K562 (cell line): ENCODE measurements around the gene CTDSP1. TPM values are rescaled to one million over a fixed set of nuclear protein-coding genes. Genes with fewer than 3 reads are reported as not detected.

Experiments
- CBFA2T2 ChIP-seq: fragments of 450-650 bp; conservative IDR thresholded peaks from 2 replicates; pipeline ENCODE4 v1.6.1; 2017; ENCODE audit warnings: mild to moderate bottlenecking
- CHCHD3 ChIP-seq: fragments of 250-450 bp; sonication (Bioruptor Pico); IDR thresholded peaks from 2 replicates; pipeline ENCODE4 v2.1.2; 2022; ENCODE audit warnings: mild to moderate bottlenecking
- CREB1 ChIP-seq, 2 experiments: sonication (generic) in 1 of 2; formaldehyde crosslinking in 1 of 2; IDR thresholded peaks; 2 replicates each; pipeline versions ENCODE4 v1.6.1 to v1.8.0; 2012 to 2022; ENCODE audit warnings: inconsistent platforms in 1 of 2, mild to moderate bottlenecking in 1 of 2, missing genetic modification reagents in 1 of 2, moderate library complexity in 1 of 2
- CREBBP ChIP-seq: IDR thresholded peaks from one replicate; pipeline ENCODE4 v1.6.1; 2012; ENCODE audit warnings: low read depth, mild to moderate bottlenecking, control low read depth, inconsistent platforms, low read length
- ETV1 ChIP-seq: fragments of 450-650 bp; conservative IDR thresholded peaks from 2 replicates; pipeline ENCODE4 v1.6.1; 2016; ENCODE audit warnings: missing genetic modification characterization, control low read depth, low read depth, missing compliant biosample characterization
- HNRNPH1 ChIP-seq: fragments of 200-400 bp; formaldehyde crosslinking; optimal IDR thresholded peaks from 2 replicates; pipeline ENCODE3; 2017; ENCODE audit warnings: low read depth, mild to moderate bottlenecking, low read length, moderate library complexity
- NCOA4 ChIP-seq: fragments of 450-650 bp; IDR thresholded peaks from 2 replicates; pipeline ENCODE4 v1.6.1; 2018; ENCODE audit warnings: mild to moderate bottlenecking; ENCODE audit not compliant: partially characterized antibody
- NR2C2 ChIP-seq, 2 experiments: fragments of 200-800 bp in 1 of 2; sonication (Bioruptor generic) in 1 of 2; sonication (generic) in 1 of 2; formaldehyde crosslinking in 1 of 2; IDR thresholded peaks; 2 replicates each; pipeline versions ENCODE4 v1.6.1 to v1.8.0; 2016 to 2022; ENCODE audit warnings: mild to moderate bottlenecking in 1 of 2, missing compliant biosample characterization in 1 of 2, missing genetic modification characterization in 1 of 2, missing genetic modification reagents in 1 of 2
- SMAD4 ChIP-seq: fragments of 250-450 bp; sonication (Bioruptor Pico); conservative IDR thresholded peaks from 2 replicates; pipeline ENCODE4 v1.8.0; 2021; ENCODE audit warnings: inconsistent platforms, mild to moderate bottlenecking, moderate library complexity
- TFAM ChIP-seq: fragments of 250-450 bp; sonication (Bioruptor Pico); conservative IDR thresholded peaks from 2 replicates; pipeline ENCODE4 v1.5.0; 2021; ENCODE audit warnings: mild to moderate bottlenecking, moderate library complexity
- ZNF311 ChIP-seq: fragments of 250-450 bp; sonication (Bioruptor Pico); IDR thresholded peaks from 2 replicates; pipeline ENCODE4 v1.4.0; 2020; ENCODE audit warnings: mild to moderate bottlenecking, moderate library complexity
- ZSCAN29 ChIP-seq: fragments of 450-650 bp; IDR thresholded peaks from 2 replicates; pipeline ENCODE4 v1.6.1; 2017
- polyA plus RNA-seq, 8 experiments: library from polyadenylated mRNA; depleted of rRNA in 4 of 8; stranded (reverse) in 5 of 8; unstranded in 3 of 8; fragments of >200 nt; fragmentation: Nextera tagmentation in 2 of 8; fragmentation: Illumina TruSeq in 1 of 8; extraction: Ambion mirVana in 2 of 8; extraction: Trizol in 1 of 8; gene quantifications; 2 replicates each; pipeline versions ENCODE4 v1.2.1 to v1.2.3, GENCODE V29; 2011 to 2014; ENCODE audit warnings: inconsistent platforms in 1 of 8, missing spikeins in 1 of 8
- total RNA-seq, 7 experiments: library from RNA; depleted of rRNA in 6 of 7; stranded (reverse); fragments of >200 nt in 6 of 7; fragmentation: Illumina TruSeq in 2 of 7; extraction: Trizol in 2 of 7; gene quantifications; 2 replicates each; pipeline versions ENCODE4 v1.2.1 to v1.2.3, GENCODE V29; 2011 to 2021; ENCODE audit warnings: low replicate concordance in 1 of 7
- TF ChIP-seq, protein P1 (sequence below), 2 experiments: fragments of 450-650 bp in 1 of 2; sonication (generic) in 1 of 2; formaldehyde crosslinking in 1 of 2; IDR thresholded peaks; 2 replicates each; pipeline versions ENCODE4 v1.7.1 to v1.9.0; 2016 to 2022; ENCODE audit warnings: inconsistent platforms in 1 of 2, mild to moderate bottlenecking in 1 of 2, missing genetic modification reagents in 1 of 2
- TF ChIP-seq, protein P2 (sequence below): fragments of 450-650 bp; formaldehyde crosslinking; IDR thresholded peaks from 2 replicates; pipeline ENCODE4 v1.4.0; 2020; ENCODE audit warnings: mild to moderate bottlenecking, moderate library complexity

CTDSP1 gene
- total and polyA plus RNA-seq, 9 of the 15 experiments (the other 6 are each of a cell fraction or from before 2014, with no cell fraction given): 2.4 to 74.8 (median 45.8) TPM

- TF ChIP-seq, protein P1, sequence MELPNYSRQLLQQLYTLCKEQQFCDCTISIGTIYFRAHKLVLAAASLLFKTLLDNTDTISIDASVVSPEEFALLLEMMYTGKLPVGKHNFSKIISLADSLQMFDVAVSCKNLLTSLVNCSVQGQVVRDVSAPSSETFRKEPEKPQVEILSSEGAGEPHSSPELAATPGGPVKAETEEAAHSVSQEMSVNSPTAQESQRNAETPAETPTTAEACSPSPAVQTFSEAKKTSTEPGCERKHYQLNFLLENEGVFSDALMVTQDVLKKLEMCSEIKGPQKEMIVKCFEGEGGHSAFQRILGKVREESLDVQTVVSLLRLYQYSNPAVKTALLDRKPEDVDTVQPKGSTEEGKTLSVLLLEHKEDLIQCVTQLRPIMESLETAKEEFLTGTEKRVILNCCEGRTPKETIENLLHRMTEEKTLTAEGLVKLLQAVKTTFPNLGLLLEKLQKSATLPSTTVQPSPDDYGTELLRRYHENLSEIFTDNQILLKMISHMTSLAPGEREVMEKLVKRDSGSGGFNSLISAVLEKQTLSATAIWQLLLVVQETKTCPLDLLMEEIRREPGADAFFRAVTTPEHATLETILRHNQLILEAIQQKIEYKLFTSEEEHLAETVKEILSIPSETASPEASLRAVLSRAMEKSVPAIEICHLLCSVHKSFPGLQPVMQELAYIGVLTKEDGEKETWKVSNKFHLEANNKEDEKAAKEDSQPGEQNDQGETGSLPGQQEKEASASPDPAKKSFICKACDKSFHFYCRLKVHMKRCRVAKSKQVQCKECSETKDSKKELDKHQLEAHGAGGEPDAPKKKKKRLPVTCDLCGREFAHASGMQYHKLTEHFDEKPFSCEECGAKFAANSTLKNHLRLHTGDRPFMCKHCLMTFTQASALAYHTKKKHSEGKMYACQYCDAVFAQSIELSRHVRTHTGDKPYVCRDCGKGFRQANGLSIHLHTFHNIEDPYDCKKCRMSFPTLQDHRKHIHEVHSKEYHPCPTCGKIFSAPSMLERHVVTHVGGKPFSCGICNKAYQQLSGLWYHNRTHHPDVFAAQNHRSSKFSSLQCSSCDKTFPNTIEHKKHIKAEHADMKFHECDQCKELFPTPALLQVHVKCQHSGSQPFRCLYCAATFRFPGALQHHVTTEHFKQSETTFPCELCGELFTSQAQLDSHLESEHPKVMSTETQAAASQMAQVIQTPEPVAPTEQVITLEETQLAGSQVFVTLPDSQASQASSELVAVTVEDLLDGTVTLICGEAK (IDR thresholded peaks at IDR 0.05): peak; percentile 51; the same call in 1 of the 2 replicates
- TF ChIP-seq, protein P1 (CRISPR knock-in tag; IDR thresholded peaks at IDR 0.05): no peak
- TF ChIP-seq ETV1 (tag): peak; percentile 57; the same call in 1 of the 2 replicates
- no peak for TF ChIP-seq CHCHD3
- TF ChIP-seq CREB1 (IDR thresholded peaks at IDR 0.05): 0 out of 2 replicates have a peak, but pooled peaks have one; percentile 12
- TF ChIP-seq CREB1 (CRISPR knock-in tag; IDR thresholded peaks at IDR 0.05): peak; percentile 42; the same call in 1 of the 2 replicates
- no peak for TF ChIP-seq NCOA4
- no peak for TF ChIP-seq ZNF311
- no peak for TF ChIP-seq HNRNPH1
- TF ChIP-seq, protein P2, sequence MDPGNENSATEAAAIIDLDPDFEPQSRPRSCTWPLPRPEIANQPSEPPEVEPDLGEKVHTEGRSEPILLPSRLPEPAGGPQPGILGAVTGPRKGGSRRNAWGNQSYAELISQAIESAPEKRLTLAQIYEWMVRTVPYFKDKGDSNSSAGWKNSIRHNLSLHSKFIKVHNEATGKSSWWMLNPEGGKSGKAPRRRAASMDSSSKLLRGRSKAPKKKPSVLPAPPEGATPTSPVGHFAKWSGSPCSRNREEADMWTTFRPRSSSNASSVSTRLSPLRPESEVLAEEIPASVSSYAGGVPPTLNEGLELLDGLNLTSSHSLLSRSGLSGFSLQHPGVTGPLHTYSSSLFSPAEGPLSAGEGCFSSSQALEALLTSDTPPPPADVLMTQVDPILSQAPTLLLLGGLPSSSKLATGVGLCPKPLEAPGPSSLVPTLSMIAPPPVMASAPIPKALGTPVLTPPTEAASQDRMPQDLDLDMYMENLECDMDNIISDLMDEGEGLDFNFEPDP (CRISPR knock-in tag): no peak
- TF ChIP-seq NR2C2 (CRISPR knock-in tag; IDR thresholded peaks at IDR 0.05): 0 out of 2 replicates have a peak, but pooled peaks have one; percentile 20
- TF ChIP-seq NR2C2 (tag; IDR thresholded peaks at IDR 0.05): no peak
- no peak for TF ChIP-seq ZSCAN29
- peak; percentile 77 for TF ChIP-seq SMAD4 (CRISPR knock-in tag)
- TF ChIP-seq CBFA2T2: no peak
- TF ChIP-seq TFAM (CRISPR knock-in tag): no peak
- TF ChIP-seq CREBBP: no peak
Observed at GRCh38 chr2:218406209-218406948, 6.7 kb downstream of the CTDSP1 start (continued).
